ENCODE results near the gene GJB2. TPM values are rescaled to one million over a fixed set of nuclear protein-coding genes. Genes with fewer than 3 reads are reported as not detected.
"Not testable (repeated sequence)": the region's sequence is repeated elsewhere in the genome, so short reads cannot be mapped to it uniquely, and the experiment has no call there.

Gene GJB2
- total RNA-seq, 1 experiment from 2014 or later: 0.13 TPM

DNA sequence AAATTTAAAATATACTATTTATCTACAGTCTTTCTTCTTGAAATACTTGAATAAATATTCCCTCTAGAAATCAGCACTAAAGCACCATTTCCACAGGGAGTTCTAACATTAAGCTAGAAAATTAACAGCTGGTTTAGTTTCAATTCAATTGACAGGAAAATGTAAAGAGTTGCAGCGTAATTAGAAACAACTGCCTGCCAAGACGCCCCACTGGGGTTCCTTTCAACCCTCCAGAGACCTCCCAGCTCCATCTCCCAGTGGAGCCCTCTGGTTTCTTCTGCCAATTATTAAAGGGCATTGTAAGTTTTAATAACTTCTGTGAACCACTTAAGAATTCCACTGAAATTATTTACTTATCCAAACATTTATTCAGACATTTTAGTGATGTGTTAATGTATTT, 36.0 kb downstream of the GJB2 start:
- DNase-seq: no peak
- Histone ChIP-seq H3K27me3 (no peaks in the 10 kb centered on the region), H3K9me3 (no peaks in the 10 kb centered on the region), H3K36me3 (no peaks in the 10 kb centered on the region), H3K4me3 (no peak overlapping the region)

DNA sequence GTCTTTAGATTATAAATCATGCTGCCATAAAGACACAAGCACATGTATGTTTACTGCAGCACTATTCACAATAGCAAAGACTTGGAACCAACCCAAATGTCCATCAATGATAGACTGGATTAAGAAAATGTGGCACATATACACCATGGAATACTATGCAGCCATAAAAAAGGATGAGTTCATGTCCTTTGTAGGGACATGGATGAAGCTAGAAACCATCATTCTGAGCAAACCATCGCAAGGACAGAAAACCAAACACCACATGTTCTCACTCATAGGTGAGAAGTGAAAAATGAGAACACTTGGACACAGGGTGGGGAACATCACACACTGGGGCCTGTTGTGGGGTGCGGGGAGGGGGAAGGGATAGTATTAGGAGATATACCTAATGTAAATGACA, 39.4 kb downstream of the GJB2 start:
- H3K4me3 ChIP-seq, DNase-seq, H3K9me3 ChIP-seq, H3K36me3 ChIP-seq, H3K27me3 ChIP-seq: not testable (repeated sequence)

DNA sequence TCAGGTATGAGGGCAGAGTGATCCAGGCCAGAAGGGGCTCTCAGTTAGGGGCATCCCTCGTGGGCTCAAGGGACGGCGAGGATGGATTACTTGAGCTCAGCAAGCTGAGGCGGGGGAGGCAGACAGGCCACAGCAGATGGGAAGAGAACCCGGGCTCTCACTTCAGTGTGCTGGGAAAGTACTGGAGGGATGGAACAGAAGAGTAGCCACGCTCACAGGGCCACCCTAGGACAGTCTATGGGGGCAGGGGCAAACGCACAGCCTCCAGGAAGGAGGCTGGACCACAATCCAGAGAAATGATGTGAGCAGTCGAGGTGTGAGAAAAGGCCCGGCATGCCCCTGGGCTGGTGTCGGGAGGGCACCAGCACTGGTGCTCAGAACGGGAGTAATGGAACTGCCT, 41.1 kb downstream of the GJB2 start:
- Histone ChIP-seq H3K27me3 (no peaks in the 10 kb centered on the region), H3K36me3 (no peaks in the 10 kb centered on the region), H3K4me3 (no peak overlapping the region), H3K9me3 (no peaks in the 10 kb centered on the region)
- DNase-seq: no peak

DNA sequence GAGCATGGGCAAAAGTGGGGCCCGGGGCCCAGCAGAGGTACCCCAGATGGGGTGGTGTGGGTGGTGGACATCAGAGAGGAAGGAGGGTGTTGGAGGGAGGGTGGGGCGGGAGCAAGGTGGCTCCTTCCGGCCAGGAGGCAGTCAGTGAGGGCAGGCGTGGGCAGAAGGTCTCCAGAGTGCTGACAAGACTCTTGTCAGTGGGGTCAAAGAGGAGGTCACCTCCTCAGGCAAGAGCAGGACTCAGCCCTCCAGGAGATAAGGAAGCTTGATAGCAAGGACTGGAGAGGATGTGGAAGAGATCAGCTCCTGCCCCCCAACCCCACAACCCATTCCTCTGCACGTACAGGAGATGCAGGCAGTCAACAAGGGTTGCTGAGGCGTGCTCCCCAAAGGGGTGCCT, 41.7 kb downstream of the GJB2 start:
- H3K36me3 ChIP-seq: no peaks in the 10 kb centered on the region
- no peak for DNase-seq

DNA sequence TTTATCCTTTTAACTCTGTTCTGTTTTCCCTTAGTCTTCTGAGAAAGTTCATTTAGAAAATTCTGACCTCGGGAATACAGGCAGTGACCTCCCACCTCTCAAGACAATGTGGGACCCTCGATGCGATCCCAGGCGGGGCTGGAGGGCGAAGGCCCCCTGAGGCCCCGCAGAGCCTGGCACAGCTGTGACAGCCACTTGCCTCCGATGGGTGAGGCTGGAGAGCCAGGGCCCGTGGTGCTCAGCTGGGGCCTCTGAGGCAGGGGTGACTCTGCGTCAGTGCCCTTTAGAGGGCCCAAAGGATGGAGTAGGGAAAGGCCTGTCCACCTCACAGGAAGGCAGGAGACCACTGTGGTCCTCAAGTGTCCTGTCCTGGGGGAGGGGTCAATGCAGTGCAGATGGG, 42.2 kb downstream of the GJB2 start:
- no peak for DNase-seq
- H3K9me3 ChIP-seq: no peaks in the 10 kb centered on the region
- H3K4me3 ChIP-seq: no peak overlapping the region
- H3K36me3 ChIP-seq: no peaks in the 10 kb centered on the region
- H3K27me3 ChIP-seq: no peaks in the 10 kb centered on the region

More for the DNA sequence above, 41.7 kb downstream of the GJB2 start:
- Histone ChIP-seq H3K4me3 (no peak overlapping the region), H3K9me3 (no peaks in the 10 kb centered on the region), H3K27me3 (no peaks in the 10 kb centered on the region)

DNA sequence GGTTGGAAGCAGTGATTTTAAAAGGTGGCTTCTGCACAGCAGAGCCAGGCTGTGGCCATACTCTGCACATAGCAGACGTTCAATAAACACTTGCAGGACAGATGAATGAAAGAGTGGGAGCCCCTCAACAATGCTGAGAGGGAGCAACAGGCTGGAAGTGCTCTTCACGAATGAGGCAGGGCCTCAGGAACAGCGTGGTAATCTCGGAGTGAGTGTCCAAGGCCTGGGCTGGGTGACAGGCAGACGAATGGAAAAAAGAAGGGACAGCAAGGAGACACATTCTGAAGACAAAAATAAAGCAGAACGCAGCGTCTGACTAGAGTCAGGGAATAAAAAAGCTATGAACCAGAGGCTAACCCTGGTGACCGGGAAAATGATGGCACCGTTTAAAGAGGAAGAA, 43.0 kb downstream of the GJB2 start:
- Histone ChIP-seq H3K27me3 (no peaks in the 10 kb centered on the region), H3K4me3 (no peak overlapping the region), H3K9me3 (no peaks in the 10 kb centered on the region), H3K36me3 (no peaks in the 10 kb centered on the region)
- DNase-seq: no peak

DNA sequence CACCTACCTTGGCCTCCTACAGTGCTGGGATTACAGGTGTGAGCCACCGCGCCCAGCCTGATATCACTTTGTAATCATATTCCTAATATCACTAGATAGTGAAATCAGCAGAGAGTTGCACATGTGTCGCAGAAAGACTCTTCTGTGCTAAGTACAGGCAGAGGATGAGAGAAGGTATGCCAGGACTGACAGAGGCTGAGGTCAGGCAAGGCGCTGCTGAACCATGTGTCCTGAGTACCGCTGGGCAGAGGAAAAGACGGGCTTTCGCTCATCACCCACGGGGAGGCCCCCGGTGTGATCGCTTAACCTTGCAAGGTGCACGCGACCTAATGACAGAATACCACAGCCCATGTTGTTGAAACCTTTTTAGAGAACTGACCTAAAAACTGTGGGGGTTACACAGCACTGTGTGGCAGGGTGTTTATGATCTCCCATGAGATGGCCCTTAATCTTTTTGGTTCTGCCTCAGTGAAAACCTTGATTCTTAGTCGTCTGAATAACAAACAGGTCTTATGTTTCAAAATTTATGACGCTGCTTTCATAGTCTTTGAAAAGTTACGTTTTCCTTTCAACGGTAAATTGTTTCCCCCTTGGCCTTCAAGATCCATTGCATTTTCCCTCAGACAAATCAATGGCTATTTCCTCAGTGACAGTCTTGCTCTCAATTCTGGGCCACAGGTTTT, 44.1 kb downstream of the GJB2 start:
- Histone ChIP-seq H3K4me3 (no peak overlapping the region), H3K27me3 (no peaks in the 10 kb centered on the region), H3K36me3 (no peaks in the 10 kb centered on the region), H3K9me3 (no peaks in the 10 kb centered on the region)
- DNase-seq: no peak

DNA sequence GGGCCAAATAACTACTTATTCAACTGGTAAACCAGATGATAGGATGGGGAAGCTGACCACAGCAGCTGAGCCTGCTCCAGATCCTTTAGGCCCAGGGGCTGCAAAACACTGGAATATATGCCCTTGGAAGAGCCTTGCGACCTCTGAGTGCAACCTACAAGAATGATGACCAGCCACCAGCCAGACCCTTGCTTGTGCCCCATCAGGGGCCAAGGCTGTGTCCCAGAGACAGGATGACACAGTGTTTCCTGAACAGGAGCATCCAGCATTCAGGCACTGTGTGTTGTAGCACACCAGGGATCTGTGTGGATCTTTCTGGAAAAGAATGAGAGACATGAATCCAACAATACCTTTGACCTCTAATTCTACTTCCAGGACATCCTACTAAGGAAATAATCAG, 46.4 kb downstream of the GJB2 start:
- no peaks in the 10 kb centered on the region for H3K9me3 ChIP-seq
- DNase-seq: no peak
- no peaks in the 10 kb centered on the region for H3K36me3 ChIP-seq
- H3K4me3 ChIP-seq: no peak overlapping the region
- no peaks in the 10 kb centered on the region for H3K27me3 ChIP-seq

DNA sequence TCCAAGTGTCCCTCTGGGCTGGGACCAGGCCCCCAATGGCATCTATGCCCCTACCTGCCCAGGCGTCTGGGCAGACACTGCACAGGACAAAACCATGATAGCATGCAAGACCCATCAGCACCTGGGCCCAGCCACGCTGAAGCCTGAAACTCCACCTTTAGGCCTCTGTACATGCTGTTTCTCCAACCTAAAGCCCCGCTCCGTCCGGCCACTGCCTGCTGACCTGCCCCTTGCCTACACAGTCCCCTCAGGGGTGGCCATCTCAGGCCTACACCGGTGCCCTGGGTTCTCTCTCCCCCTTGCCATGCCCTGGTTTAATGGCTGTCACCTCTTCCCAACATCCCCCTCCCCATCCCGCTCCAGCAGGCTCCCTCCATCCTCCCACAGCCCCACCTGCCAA, 47.2 kb downstream of the GJB2 start:
- no peak for DNase-seq
- H3K9me3 ChIP-seq: no peaks in the 10 kb centered on the region
- H3K36me3 ChIP-seq: no peaks in the 10 kb centered on the region
- H3K27me3 ChIP-seq: no peaks in the 10 kb centered on the region
- H3K4me3 ChIP-seq: no peak overlapping the region

DNA sequence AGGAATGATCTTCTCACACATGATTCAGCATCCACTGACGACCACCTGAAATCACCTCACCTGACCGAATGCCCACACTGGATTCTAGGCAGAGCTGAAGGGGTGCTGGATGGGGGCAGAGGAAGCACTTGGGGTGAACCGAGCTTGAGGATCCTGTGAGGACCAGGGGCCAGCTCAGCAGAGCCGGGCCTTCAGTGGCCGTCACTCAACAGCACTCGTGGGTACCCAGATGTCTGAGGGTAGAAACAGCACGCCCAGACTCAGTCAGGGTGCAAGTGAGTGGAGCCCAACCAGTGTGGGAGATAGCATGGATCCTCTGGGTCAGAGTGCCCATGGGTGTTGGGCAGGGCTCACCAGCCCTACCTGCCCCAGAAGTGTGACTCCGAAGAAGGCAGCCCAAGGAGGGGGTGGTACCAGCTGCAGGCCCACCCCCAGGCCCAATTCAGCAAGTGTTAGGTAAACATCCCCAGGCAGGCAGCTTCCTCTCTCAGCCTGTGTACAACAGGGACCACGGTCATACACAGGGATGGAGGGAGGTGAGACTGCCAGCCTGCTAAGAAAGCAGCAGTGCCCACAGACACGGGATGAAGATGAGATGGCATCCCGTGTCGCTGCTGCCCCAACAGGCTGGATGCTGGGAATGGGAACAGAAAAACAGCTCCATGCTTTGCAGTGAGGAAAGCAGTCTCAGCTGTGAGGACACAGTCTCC, 48.4 kb downstream of the GJB2 start:
- Histone ChIP-seq H3K36me3 (no peaks in the 10 kb centered on the region), H3K9me3 (no peaks in the 10 kb centered on the region), H3K4me3 (no peak overlapping the region), H3K27me3 (no peaks in the 10 kb centered on the region)
- DNase-seq: no peak

DNA sequence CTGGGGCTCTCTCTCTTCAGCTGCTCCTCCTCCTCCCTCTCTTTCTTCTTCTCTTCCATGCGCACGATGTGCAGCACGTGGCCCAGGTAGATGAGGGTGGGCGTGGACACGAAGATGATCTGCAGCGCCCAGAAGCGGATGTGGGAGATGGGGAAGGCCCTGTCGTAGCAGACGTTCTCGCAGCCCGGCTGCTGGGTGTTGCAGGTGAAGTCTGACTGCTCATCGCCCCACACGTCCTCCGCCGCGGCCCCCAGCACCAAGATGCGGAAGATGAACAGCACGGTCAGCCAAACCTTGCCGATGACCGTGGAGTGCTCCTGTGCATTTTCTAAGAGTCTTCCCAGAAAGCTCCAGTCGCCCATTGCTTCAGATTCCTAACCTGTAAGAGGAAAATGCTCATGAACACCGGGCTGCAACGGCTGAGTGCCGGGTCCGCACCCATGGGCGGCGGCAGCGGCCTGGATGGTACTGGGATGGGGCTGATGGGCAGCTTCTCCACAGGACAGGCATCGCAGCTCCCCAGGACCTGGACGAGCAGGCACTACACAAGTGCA, 49.7 kb downstream of the GJB2 start:
- Histone ChIP-seq H3K27me3 (no peaks in the 10 kb centered on the region), H3K9me3 (no peaks in the 10 kb centered on the region), H3K36me3 (no peaks in the 10 kb centered on the region), H3K4me3 (no peak overlapping the region)
- DNase-seq: no peak

DNA sequence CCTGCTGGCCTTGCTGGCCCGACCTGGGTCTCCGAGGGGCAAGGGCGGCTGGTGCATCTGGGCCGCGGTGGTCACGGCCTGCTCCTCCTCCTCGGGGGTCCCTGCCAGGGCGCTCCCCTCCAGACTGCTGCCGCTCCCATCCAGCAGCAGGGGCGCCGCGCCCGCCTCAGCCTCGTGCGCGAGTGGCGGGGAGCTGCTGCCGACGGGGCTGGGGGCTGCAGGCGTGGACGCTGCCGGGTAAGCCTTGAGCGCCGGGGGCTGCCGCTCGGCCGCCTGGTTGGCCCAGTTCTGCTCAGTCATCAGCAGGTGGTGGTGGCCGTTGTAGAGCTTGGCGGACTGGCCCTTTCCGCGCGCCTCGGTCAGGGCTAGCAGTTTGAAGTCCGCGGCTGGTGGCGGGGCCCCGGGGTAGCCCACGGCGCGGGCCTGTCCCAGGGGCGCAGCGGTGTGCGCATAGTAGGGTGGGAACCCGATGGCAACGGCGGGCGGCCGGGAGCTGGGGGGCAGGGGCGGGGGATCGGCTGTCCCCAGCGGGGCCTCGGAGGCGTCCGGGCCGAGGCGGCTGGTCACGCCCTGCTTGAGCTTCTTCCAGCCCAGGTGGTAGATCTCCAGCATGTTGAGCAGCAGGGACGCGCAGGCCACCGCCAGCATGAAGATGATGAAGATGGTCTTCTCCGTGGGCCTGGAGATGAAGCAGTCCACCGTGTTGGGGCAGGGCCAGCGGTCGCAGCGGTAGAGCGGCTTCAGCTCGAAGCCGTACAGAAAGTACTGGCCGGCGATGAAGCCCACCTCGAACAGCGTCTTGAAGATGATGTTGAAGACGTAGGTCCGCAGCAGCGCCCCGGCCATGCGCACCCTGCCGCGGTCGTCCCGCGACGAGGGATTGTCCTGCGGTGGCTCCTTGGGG, 50.5 kb downstream of the GJB2 start:
- Histone ChIP-seq H3K36me3 (no peaks in the 10 kb centered on the region), H3K27me3 (no peaks in the 10 kb centered on the region)
- DNase-seq: no peak

DNA sequence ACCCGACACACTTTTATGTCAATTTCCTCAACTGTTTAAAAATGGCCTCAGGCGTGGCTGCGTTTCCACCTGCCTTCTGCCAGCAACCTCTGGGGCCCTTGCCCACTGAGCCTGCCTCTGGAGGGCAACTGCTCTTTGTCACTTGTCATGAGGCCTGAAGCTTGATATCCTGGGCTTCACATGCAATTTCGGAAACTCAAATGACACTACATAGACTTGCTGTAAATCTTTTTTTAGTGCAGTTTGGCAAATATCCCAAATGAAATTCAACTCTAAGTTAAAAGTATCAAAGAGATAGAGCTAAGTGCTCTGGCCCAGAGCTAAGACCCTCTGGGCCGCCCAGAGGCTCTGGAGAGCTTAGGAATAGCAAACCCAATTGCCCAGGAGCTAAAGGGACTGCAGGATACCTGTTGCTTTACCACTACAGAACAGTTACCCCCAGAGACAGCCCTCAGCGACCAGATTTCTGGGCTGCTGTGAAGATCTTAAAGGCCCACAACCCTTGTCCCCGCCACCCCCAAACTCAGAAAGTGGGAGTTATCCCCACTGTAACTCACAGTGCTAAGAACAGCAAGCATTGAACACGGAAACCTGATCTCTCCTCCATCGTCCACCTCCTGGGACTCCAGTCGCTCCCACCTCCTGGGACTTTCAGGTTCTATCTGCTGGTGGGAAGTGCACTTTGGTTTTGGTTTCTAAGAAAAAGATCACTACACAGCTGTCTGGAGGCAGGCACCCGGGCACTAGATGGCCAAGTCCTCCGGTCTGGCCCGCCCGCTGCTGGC, 51.3 kb downstream of the GJB2 start:
- no peaks in the 10 kb centered on the region for H3K27me3 ChIP-seq
- H3K36me3 ChIP-seq: no peaks in the 10 kb centered on the region
- DNase-seq: no peak
- H3K9me3 ChIP-seq: no peaks in the 10 kb centered on the region
- no peak overlapping the region for H3K4me3 ChIP-seq

More for the DNA sequence above, 50.5 kb downstream of the GJB2 start:
- H3K4me3 ChIP-seq: no peak overlapping the region
- H3K9me3 ChIP-seq: no peaks in the 10 kb centered on the region

DNA sequence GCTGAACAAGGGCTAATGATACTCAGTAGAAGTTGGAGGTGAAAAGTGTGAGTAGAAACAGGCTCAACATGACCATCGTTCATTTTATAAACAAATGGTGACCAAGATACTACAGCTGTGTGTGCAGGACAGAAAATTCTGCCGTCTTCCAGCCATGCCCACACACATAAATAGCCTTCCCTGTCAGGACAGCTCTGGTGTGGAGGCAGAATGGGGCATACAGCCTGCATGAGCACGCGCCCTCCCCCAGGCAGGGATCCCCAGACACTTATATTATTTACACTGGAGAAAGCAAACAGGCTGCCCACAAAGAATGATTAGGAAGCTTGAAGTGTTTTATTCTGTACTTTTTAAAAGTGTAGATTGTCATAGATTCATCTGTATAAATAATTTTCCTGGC, 52.3 kb downstream of the GJB2 start:
- Histone ChIP-seq H3K4me3 (no peak overlapping the region), H3K36me3 (no peaks in the 10 kb centered on the region), H3K27me3 (no peaks in the 10 kb centered on the region), H3K9me3 (no peaks in the 10 kb centered on the region)
- DNase-seq: no peak

DNA sequence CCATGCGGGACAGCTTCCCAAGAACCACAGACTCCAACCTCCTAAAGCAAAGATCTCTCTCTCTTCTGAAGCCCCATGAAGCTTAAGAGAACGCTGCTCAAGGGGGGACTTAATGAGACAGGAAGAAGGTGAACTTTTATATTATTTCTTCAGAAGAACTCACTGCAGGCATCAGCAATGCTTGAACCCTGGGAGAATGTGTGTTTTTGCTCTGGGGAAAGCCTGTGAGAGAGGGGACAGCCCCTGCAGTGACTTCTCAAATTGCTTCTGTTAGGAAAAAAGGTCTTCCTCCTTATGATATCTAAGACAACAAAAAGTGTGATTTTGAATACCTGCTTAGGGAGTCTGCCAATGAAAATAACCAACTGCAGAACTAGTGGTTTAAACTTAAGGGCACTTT, 54.9 kb downstream of the GJB2 start:
- H3K9me3 ChIP-seq: no peaks in the 10 kb centered on the region
- H3K27me3 ChIP-seq: no peaks in the 10 kb centered on the region
- no peak for DNase-seq
- H3K4me3 ChIP-seq: no peak overlapping the region
- H3K36me3 ChIP-seq: no peaks in the 10 kb centered on the region

Data from MG63 (cell line).